Gastrocnemius medialis (tissue), 4 donors: Measurements from ENCODE around the gene GPAM. TPM values are rescaled to one million over a fixed set of nuclear protein-coding genes. Genes with fewer than 3 reads are reported as not detected.

Experiments used
- ATAC-seq, 2 donors: fragments of 150-250 bp; one replicate each; pipeline ENCODE4 v1.9.1; 2016
- DNase-seq, 2 donors: peaks; one replicate each; pipeline ENCODE4 v3.0.0-alpha.2; 2019
- H3K27ac ChIP-seq, 4 donors: fragments of 200-600 bp; sonication (generic); 1 replicate in 1 of 4; 2 replicates in 3 of 4; pipeline ENCODE4 v1.5.1; 2016 to 2018; ENCODE audit warnings: mild to moderate bottlenecking in 2 of 4, moderate library complexity in 1 of 4
- H3K27me3 ChIP-seq, 3 donors: fragments of 200-600 bp; sonication (generic) in 2 of 3; 1 replicate in 1 of 3; 2 replicates in 2 of 3; pipeline versions ENCODE4 v1.5.1 to v1.6.0; 2016 to 2019; ENCODE audit warnings: mild to moderate bottlenecking in 1 of 3, moderate library complexity in 1 of 3
- H3K36me3 ChIP-seq, 2 donors: fragments of 200-600 bp; sonication (generic) in 1 of 2; one replicate each; pipeline ENCODE4 v1.5.1; 2017 to 2018
- H3K4me1 ChIP-seq, 2 donors: fragments of 200-600 bp; sonication (generic) in 1 of 2; one replicate each; pipeline ENCODE4 v1.5.1; 2016 to 2017; ENCODE audit warnings: mild to moderate bottlenecking in 2 of 2
- H3K4me3 ChIP-seq, 4 donors: fragments of 200-600 bp; sonication (generic) in 3 of 4; 1 replicate in 1 of 4; 2 replicates in 3 of 4; pipeline ENCODE4 v1.5.1; 2016 to 2019; ENCODE audit warnings: mild to moderate bottlenecking in 2 of 4
- H3K9me3 ChIP-seq, 3 donors: fragments of 200-600 bp; sonication (generic) in 2 of 3; 1 replicate in 1 of 3; 2 replicates in 2 of 3; pipeline ENCODE4 v1.5.1; 2016 to 2019
- CTCF ChIP-seq, 5 experiments: fragments of 450-650 bp in 3 of 5; fragments of 200-600 bp in 2 of 5; sonication (generic) in 2 of 5; IDR thresholded peaks in 4 of 5; conservative IDR thresholded peaks in 1 of 5; 1 replicate in 4 of 5; 2 replicates in 1 of 5; pipeline ENCODE4 v1.5.1; 2016 to 2019; ENCODE audit warnings: antibody characterized with exemption in 5 of 5, mild to moderate bottlenecking in 3 of 5, moderate library complexity in 3 of 5
- POLR2A ChIP-seq, 2 donors: fragments of 450-650 bp; IDR thresholded peaks; one replicate each; pipeline ENCODE4 v1.6.1; 2017; ENCODE audit warnings: antibody characterized with exemption in 2 of 2, mild to moderate bottlenecking in 2 of 2, moderate library complexity in 2 of 2
- in situ Hi-C, 4 donors: fragments of 200-750 bp; cut with MboI; loops; one replicate each; pipeline versions ENCODE4 v1.15.0 to v1.8.0; 2017; ENCODE audit warnings: low sequenced_read_pairs in 4 of 4
- intact Hi-C: fragments of 100-400 bp; cut with DNase I; formaldehyde crosslinking; loops from one replicate; pipeline ENCODE4 v1.15.1; 2023; ENCODE audit warnings: low total_unique reads
- total RNA-seq, 4 donors: library from RNA; depleted of rRNA; stranded (reverse); fragments of >200 nt; gene quantifications; one replicate each; pipeline versions ENCODE4 v1.1.0 to v1.2.3, GENCODE V29; 2016

GPAM gene
- total RNA-seq, 4 donors from 2014 or later: 4.0 to 9.0 (median 4.6) TPM

- in situ Hi-C loops: no loop called here
- no peaks in the 10 kb centered on the region for H3K9me3 ChIP-seq
- ATAC-seq: no peak
- DNase-seq: no peak
- no peak for TF ChIP-seq CTCF (IDR thresholded peaks at IDR 0.05 in 4 of 5, conservative IDR thresholded peaks at IDR 0.05 in 1 of 5)
- no peak for TF ChIP-seq POLR2A (IDR thresholded peaks at IDR 0.05)
- H3K36me3 ChIP-seq: peaks cover 4 to 84% of the 10 kb centered on the region in 2 donors
- no peak overlapping the region for H3K4me3 ChIP-seq
- H3K27ac ChIP-seq: no peak overlapping the region
- intact Hi-C loops: no loop called here
- H3K4me1 ChIP-seq: no peaks in the 10 kb centered on the region
- H3K27me3 ChIP-seq: no peaks in the 10 kb centered on the region
These were observed 21.6 kb downstream of the GPAM start for GRCh38 chr10:112161757-112162518.

- DNase-seq: no peak
- Histone ChIP-seq H3K27ac (no peak overlapping the region), H3K9me3 (no peaks in the 10 kb centered on the region), H3K4me1 (no peaks in the 10 kb centered on the region), H3K4me3 (no peak overlapping the region), H3K36me3 (peaks cover 4 to 85% of the 10 kb centered on the region in 2 donors), H3K27me3 (no peaks in the 10 kb centered on the region)
- ATAC-seq: no peak
- TF ChIP-seq POLR2A (IDR thresholded peaks at IDR 0.05) (no peak), CTCF (IDR thresholded peaks at IDR 0.05 in 4 of 5, conservative IDR thresholded peaks at IDR 0.05 in 1 of 5) (no peak)
- in situ Hi-C loops: no loop called here
- intact Hi-C loops: no loop called here
These were observed 22.7 kb downstream of the GPAM start for GRCh38 chr10:112160834-112161233.

GRCh38 chr10:112159469-112159868 lies 24.1 kb downstream of the GPAM start:
- intact Hi-C loops: no loop called here
- DNase-seq: no peak
- no peak overlapping the region for H3K4me3 ChIP-seq
- peaks cover 4 to 85% of the 10 kb centered on the region in 2 donors for H3K36me3 ChIP-seq
- H3K27me3 ChIP-seq: no peaks in the 10 kb centered on the region
- no peaks in the 10 kb centered on the region for H3K4me1 ChIP-seq
- ATAC-seq: no peak
- no peak overlapping the region for H3K27ac ChIP-seq
- TF ChIP-seq CTCF (IDR thresholded peaks at IDR 0.05 in 4 of 5, conservative IDR thresholded peaks at IDR 0.05 in 1 of 5) (no peak), POLR2A (IDR thresholded peaks at IDR 0.05) (no peak)
- in situ Hi-C loops: no loop called here
- no peaks in the 10 kb centered on the region for H3K9me3 ChIP-seq

GRCh38 chr10:112151524-112152039 lies 32.0 kb downstream of the GPAM start:
- H3K9me3 ChIP-seq: no peaks in the 10 kb centered on the region
- no peaks in the 10 kb centered on the region for H3K27me3 ChIP-seq
- no peak overlapping the region for H3K4me3 ChIP-seq
- no peaks in the 10 kb centered on the region for H3K4me1 ChIP-seq
- peaks cover 0 to 40% of the 10 kb centered on the region in 2 donors for H3K36me3 ChIP-seq
- TF ChIP-seq POLR2A (IDR thresholded peaks at IDR 0.05): no peak
- no peak for DNase-seq
- intact Hi-C loops: no loop called here
- no peak overlapping the region for H3K27ac ChIP-seq
- no peak for ATAC-seq
- in situ Hi-C loops: no loop called here

- Histone ChIP-seq H3K36me3 (peaks cover 0 to 20% of the 10 kb centered on the region in 2 donors), H3K9me3 (no peaks in the 10 kb centered on the region), H3K27ac (no peak overlapping the region), H3K4me1 (no peaks in the 10 kb centered on the region), H3K27me3 (no peaks in the 10 kb centered on the region), H3K4me3 (no peak overlapping the region)
- in situ Hi-C loops (loop anchor here in 2 of 4 donors (25.0 kb wide), 1 partner anchor 386 kb away; no protein-coding TSS in a partner anchor), intact Hi-C loops (no loop called here)
- TF ChIP-seq POLR2A (IDR thresholded peaks at IDR 0.05) (no peak), CTCF (IDR thresholded peaks at IDR 0.05 in 4 of 5, conservative IDR thresholded peaks at IDR 0.05 in 1 of 5) (no peak)
- DNase-seq: no peak
- no peak for ATAC-seq
These were observed 35.2 kb downstream of the GPAM start for GRCh38 chr10:112148331-112148730.
